GM18519 (cell line): ENCODE measurements around the gene TMEM183A.

Experiments used
- ATAC-seq: cut with Tn5 transposase; IDR thresholded peaks from one replicate; pipeline ENCODE4 v1.9.1; 2021; ENCODE audit warnings: mild to moderate bottlenecking, moderate library complexity; ENCODE audit not compliant: unreplicated experiment, low FRiP score

TMEM183A gene

DNA sequence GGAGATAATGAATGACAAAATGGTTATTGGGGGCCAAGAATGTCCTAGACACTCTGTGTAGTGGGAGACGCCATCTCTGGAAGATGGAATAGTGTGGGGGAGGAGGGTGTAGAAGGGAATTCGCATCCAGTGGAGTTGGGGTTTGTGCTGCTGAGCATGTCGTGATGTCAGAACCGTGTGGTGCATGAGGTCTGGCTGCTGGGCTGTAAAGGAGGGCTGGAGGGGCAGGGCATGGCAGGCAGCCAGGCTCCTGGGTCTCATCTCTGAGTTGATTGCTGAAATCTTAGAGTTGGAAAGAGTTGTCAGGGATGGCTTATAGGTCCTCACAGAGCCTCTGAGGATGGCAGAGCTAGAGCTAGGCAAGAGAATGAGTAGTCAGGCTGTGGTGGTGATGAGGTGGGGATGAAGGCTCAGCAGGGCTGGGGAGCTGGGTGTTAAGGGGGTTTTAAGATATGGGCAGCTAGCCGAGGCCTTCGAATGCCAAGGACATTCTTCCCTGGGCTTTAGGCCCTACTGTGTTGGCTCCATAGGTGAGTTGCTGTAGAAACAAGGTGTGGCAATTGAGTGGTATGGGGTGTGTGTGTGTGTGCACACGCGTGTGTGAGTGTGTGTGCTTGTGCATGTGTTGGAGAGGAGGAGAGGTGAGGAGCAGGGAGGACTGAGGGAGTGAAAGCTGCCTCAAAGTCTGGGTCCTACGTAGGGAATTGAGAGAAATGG is 21.1 kb downstream of the TMEM183A start:
- no peak for ATAC-seq

DNA sequence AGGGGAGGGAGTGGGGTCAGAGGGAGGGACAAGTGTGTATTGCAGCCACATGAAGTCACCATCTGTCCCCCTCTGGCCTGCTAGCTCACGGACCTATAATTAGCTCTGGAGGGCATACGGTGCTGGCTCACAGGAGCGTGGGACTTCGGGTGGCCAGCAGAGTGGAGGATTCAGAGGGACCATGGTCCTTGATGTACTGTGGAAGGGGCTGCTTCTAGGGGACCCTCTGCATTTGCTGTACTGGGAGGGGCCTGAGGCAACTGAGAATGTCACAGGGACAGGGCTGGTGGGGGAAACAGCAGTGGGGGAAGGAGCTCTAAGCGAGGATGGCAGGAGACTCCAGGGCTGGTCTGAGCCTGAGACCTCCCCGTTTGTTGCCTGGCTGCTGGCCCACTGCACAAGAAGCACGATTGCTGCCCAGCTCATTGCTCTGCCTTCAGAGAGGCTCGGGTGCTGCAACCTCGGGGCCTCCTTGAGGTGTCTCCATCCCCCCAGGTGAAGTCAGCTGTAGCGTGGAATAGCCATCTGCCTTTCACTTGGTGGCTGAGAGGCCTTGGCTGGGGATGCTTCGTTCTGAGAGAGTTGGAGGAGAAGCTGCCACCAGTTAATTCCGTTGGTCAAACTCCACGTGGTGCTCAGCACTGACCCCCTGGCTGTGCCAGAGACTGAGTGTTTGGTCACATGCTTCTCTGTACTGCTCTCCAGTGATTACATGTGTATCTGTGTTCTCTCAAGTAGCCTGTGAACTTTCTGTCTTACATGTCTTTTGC is 21.8 kb downstream of the TMEM183A start:
- no peak for ATAC-seq

DNA sequence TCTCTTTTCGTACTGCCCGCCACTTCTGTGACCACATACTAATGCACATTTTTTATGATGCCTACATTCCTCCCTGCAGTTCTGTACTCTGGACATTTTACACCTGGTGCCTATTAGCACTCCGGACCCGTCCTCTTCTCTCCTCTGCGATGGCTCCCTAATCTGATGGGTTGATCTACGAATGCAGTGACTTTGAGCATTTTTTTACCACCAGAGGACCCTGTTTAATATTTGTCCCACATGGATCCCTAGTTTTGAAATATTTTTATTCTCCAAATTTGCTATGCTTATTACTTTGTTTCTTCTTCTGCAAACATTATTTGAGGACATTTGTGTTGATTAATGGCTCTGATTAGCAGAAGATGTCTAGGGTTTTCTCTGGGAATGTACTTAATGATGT is 24.3 kb downstream of the TMEM183A start:
- no peak for ATAC-seq

DNA sequence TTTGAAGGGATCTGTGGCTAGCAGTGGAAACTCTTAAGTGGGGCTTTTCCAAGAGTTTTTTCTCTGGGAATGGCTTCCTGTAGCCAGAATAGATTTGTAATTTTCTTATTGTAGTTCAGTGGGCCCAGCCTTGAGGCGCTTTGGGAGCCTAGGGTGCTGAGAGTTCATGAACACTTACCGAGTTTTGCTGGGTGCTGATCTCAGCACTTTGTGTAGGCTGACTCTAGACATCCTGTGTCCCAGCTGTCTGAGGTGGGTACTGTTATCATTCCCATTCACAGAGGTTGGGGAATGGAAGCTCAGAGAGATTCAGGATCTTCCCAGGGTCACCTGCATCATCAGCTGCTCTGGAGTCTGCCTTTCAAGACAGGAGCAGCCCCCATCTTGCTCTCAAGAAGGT is 26.1 kb downstream of the TMEM183A start:
- ATAC-seq: no peak

DNA sequence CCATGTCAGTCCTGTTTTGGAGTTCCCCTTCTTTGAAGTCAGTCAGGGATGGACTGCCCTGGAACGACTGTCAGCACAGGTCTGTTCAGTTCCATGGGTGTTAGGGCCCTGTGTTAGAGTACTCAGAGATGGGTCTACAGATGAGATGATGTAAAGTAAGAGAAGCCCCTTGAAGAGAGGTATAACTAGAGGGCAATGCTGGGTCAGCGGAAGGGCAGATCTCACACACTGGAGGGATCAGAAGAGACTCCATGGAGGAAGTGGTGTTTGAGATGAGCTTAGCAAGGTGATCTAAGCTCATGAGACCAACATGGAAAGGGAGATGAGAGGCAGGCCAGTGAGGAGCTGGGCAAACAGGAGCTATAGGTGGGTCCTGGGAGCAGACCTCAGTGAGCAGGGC is 26.7 kb downstream of the TMEM183A start:
- no peak for ATAC-seq

DNA sequence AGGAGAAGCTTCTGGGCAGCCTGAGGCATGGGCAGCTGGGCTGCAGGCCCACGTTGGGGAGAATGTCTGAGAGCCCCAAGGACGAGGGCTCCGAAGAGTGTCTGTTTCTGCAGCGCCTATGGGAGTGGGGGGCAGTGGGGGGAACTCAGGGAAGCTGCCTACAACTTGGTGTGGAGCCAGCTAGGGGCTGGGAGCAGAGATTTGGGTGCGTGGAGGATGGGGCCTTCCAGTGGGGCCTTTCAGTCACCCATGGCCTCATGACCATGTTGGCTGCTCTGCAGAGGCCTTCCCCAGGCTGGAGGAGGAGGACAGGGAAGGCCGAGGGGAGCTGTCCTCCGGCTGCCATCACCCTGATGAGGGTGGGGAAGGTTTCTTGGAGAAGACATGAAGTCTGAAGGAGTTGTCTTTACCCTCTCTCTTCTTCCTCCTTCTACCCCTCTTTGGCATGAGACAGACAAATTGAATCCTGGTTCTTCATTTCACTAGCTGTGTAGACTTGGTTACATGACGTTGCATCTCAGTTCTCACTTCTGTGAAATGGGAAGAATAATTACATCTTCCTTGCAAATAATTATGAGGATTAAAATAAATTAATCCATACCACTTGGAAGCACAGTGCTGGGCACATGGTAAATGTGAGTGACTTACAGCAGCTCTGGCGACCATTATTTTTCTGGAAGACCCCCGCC is 27.4 kb downstream of the TMEM183A start:
- ATAC-seq: no peak

DNA sequence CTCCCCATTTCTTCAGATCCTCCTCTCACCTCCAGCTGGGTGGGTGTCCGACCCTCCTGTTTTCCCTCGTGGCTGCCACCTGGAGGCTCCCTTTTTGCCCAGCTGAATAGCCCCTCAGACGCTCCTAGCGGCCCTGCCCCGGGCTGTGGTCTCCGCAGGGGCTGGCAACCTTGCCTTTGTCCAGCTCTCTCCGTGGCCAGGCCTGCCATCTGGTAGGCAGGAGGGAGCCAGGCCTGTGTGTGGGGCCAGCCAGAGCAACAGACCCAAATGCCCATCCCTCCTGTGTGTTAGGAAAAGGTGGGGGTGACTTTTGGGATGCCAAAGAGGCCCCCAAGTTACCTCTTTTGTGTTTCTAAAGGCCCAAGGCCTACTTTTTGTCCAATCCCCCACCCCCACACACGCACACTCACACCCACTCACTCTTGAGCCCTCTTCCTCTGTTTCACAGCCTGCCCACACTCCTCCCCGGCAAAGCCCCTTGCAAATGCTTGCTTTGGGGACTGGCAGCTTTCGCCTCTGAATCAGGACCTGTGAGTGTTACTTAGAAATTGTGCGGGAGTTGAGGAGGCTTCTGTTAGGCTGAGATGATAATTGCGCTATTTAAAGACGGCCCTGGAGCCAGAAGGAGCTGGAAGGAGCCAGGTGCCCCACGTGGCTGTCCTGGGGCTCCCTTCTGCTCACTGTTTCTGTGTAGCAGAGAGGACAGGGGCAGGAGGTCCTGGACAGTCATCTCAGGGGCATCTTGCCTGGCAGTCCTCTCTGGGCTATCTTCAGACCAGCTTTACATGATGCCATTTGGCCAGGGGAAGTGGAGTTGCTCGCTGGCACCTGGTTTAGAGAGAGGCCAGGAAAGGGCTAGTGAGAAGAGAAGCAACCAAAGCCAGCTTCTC is 28.2 kb downstream of the TMEM183A start:
- no peak for ATAC-seq

DNA sequence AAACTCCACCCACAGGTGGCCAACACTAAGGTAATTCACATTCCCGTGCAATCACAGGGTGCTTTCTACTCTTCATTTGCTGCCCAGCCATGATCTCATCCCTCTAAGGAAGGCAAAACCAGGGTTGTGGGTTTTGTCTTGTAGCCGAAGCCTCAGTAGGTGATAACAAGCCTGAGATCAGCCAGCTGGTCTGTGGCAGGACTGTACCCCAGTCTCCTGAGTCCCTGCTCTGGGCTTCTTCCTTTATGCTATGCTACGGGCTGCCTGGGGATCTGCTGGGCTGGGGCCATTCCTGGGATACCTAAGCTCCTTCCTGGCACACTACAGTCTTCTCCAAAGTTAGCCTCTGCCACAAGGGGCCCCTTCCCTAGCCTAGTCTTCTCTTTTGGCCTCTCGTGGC is 29.0 kb downstream of the TMEM183A start:
- ATAC-seq: no peak

DNA sequence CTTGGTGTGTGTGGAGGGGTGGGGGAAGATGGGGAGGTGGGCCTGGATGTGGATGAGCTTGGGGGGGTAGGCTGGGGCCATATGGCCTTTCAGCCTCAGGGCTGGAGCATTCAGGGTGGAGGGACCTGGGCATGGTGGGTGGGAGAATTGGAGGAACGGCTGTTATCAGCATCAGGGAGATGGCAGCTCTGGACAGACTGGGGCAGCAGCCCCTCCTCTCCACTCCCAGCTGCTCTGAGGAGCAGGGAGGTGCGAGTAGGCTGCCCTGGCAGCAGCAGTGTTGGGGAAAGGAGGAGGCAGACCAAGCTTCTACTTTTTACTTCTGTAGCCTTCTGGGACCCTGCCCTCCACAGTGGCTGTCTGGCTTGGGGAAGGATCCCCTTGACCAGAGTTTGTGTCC is 29.4 kb downstream of the TMEM183A start:
- ATAC-seq: no peak

DNA sequence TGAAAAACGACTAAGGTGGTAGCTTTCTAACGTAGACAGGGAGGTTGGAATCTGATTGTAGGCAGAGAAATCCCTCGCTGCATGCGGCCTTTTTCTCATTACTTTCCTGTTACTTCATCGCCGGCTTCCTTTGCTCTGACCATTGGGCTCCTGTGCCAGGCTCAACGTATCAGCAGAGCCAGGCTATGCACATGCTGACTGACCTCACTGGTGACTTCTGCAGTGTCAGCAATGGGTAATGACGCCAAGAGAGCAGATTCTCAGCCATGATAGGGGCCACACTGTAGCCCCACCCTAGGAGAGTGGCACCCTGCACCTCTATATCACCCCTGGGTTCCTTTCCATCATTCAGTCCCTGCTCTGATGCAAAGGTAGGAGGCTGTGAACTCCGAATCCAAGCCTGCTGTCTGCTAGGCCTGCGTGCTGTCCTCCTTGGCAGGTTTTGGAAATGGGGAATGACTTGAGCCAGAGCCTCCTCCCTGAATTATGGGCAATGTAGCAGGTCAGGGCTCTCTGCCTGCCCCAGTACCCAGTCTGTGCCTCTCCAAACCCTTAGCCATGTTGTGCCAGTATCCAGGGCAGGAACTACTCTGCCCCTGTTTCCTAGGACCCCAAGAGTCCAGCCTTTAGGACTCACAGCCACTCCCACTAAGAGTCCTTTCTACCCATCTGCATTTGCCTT is 30.5 kb downstream of the TMEM183A start:
- ATAC-seq: no peak

DNA sequence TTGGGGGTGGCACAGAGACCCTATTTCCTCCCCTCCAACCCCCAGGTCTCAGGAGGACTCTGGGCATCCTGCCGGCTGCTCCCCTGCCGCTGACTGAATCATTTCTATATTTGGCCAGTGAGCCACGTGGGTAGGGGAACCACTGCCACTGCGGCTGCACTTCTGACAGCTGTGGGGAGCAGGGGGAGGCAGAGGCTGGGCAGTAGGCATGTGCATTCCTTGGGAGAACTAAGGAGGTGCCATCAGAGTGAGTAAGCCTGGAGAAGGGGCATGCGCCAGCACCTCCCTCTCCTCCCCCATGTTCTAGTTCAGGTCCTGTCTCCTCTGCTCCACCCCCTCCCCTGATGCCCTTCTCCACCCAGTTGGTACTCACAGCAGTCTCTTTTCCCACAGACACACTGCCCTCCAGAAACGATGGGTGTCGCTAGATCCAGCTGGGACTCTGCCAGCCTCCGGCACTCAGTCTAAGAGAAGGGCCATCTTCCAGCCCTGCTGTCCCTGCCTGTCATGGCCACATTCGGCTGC is 31.1 kb downstream of the TMEM183A start:
- no peak for ATAC-seq

DNA sequence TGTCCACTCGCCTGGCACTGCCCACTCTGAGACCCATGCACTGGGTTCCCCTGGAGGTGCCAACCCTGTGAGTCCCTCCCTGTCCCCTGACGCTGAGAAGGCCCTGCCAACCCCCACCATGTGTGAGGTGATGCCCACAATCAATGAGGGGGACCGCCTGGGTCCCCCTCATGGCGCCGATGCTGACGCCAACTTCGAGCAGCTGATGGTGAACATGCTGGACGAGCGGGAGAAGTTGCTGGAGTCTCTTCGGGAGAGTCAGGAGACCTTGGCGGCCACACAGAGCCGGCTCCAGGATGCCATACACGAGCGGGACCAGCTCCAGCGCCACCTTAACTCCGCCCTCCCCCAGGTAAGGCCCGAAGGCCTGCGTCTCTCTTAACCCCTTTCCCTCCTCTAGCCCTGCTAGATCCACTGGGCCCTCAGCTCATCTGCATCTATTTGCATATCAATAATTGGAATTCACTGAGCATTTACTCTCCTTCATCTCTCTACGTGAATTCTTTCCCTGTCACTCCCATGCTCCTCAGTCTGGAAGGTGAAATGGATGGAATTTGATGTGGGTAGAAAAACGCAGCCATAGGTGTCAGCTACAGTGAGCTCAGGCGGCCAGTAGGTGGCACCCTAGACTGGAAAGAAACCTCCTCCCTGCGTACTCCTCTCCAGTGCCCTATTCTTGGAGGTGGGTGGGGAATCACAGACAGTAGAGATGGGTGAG is 31.9 kb downstream of the TMEM183A start:
- ATAC-seq: no peak

DNA sequence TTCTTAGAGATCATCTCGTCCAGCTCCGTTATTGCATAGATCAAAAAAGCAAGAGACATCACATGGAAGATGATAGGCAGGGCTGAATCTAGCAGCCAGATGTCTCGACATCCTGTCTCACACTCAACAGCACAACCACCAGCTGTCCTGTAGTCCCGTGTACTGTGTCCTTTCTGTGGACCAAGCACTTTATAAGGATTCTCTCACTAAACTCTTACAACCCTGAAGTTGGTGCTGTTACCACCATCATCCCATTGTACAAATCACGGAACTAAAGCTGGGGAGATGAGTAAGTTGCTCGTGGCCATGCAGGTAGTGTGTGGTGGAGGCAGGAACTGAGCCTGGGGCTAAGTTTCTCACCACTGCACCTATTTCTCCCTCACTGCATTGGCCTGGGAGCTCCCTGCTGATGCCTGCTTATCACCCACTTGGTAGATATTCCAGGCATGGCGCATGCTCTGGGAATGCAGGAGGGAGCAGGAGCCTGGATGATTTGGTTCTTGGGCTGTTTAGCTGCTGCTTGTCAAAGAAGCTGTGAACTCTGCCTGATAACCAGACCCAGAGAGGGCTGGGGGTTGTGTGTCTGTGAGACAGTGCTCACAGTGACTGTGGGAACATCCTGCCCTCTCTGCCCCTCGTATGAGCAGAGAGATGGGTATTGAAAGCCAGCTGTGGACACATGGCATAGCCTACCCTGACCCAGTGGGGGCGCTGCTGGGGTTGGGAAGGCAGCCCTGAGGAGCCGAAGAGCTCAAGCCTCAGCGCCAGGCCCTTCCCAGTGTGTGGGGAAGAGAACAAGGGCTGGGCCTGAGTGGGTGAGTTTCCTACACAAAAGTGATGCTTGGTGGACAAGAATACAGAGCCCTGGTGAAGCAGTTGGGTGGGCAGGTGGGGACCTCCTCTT is 32.7 kb downstream of the TMEM183A start:
- no peak for ATAC-seq

DNA sequence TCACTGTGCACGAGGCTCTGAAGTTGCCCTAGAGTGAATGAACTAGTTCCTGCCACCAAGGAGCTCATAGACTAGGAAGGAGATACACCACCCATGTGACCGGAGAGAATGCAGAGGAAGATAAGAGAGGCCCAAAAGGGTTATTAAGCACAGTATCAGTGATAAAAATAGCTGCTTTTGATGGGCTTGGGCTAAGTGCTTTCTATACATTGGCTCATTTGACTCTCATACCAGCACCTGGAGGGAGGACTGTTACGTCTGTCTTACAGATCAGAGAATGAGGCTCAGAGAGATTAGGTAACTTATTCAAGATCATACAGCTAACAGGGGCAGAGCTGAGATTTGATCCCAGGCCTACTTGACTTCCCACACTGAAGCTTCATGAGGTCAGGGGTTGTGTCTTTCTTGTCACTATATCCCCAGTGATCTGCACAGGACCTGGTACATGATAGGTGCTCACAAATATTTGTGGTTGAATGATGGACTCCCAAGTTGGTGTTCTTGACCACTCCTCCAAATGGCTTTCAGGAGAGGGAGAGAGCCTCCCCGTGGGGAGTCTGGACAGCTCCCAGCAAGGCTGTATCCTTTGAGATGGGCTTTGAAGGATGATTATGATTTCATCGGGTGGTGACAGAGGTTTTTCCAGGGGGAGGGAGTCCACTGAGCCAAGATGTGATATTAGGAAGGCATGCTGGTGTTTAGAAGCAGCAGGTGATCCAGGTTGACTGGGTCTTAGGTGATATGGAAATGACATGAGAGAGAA is 33.5 kb downstream of the TMEM183A start:
- no peak for ATAC-seq

DNA sequence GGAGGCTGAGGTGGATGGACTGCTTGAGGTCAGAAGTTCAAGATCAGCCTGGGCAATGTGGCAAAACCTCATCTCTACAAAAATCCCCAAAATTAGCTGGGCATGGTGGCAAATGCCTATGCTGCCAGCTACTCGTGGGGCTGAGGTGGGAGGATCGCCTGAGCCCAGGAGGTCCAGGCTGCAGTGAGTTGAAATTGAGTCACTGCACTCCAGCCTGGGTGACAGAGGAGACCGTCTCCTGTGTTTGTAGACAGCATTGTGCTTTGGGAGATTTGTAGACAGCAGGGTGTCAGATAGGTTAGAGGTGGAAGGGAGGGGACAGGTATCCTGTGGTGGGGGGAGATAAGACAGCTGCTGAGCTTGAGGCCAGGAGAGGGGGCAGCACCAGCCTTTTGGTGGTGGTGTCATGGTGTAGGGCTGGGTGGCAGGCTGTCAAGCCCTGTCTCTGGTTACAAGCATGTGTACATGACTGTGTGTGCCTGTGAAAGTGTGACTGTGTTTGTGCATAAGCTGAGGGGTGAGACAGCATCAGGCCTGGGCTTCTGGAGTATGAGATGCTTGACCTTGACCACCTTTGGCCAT is 34.3 kb downstream of the TMEM183A start:
- no peak for ATAC-seq

DNA sequence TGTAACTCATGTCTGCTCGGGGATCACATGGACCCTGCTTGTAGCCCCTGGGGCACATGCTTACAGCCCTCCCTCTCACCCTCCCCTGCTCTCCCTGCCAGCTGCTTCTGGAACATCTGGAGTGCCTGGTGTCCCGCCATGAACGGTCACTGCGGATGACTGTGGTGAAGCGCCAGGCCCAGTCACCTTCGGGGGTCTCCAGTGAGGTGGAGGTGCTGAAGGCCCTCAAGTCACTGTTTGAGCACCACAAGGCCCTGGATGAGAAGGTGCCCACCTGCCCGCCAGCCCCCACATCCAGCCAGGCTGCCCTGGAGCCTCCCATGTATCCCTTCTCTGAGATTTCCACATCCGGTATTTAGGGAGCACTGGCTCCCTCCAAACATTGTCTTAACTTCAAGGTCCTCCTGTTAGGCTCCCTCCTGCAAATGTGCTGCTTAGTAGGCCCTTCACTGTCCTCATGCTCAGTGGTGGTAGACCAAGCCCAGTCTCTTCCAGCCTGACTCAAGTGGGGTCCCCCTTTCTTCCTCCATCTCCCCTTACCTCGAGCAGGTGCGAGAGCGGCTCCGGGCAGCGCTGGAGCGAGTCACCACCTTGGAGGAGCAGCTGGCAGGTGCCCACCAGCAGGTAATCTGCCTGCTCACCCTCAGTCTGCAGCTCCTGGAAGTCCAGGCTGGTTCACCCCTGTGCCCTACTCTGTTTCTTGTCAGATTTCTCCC is 36.8 kb downstream of the TMEM183A start:
- no peak for ATAC-seq
